Measurements from ENCODE around the gene LCN15.

Gene LCN15

GRCh38 chr9:136794281-136794999, 30.1 kb upstream of the LCN15 start:
- no peak overlapping the region for H3K4me3 ChIP-seq (ENCODE audit: severe bottlenecking)
- no peak for TF ChIP-seq CTCF (IDR thresholded peaks at IDR 0.05; ENCODE audit: poor library complexity, severe bottlenecking)
- peaks cover 10% of the 10 kb centered on the region for H3K4me1 ChIP-seq (ENCODE audit: insufficient read depth, poor library complexity, severe bottlenecking)
- H3K9me3 ChIP-seq (ENCODE audit: severe bottlenecking), result no peaks in the 10 kb centered on the region
- no peak overlapping the region for H3K27ac ChIP-seq (ENCODE audit: poor library complexity, severe bottlenecking)
- no peak for ATAC-seq (ENCODE audit: low read depth)
- peaks cover 33% of the 10 kb centered on the region for H3K27me3 ChIP-seq (ENCODE audit: insufficient read depth, poor library complexity, severe bottlenecking)
- DNase-seq (ENCODE audit: low spot score), result no peak
- H3K36me3 ChIP-seq (ENCODE audit: low read depth), result peaks cover 14% of the 10 kb centered on the region

- Histone ChIP-seq H3K36me3 (ENCODE audit: low read depth) (peaks cover 14% of the 10 kb centered on the region), H3K27me3 (ENCODE audit: insufficient read depth, poor library complexity, severe bottlenecking) (peaks cover 22% of the 10 kb centered on the region), H3K4me1 (ENCODE audit: insufficient read depth, poor library complexity, severe bottlenecking) (peaks cover 9% of the 10 kb centered on the region), H3K27ac (ENCODE audit: poor library complexity, severe bottlenecking) (no peak overlapping the region), H3K4me3 (ENCODE audit: severe bottlenecking) (no peak overlapping the region), H3K9me3 (ENCODE audit: severe bottlenecking) (no peaks in the 10 kb centered on the region)
- no peak for TF ChIP-seq CTCF (IDR thresholded peaks at IDR 0.05; ENCODE audit: poor library complexity, severe bottlenecking)
- ATAC-seq (ENCODE audit: low read depth) (no peak), DNase-seq (ENCODE audit: low spot score) (no peak)
Observed at GRCh38 chr9:136793086-136793946, 29.0 kb upstream of the LCN15 start.

- Histone ChIP-seq H3K36me3 (ENCODE audit: low read depth) (peaks cover 14% of the 10 kb centered on the region), H3K4me1 (ENCODE audit: insufficient read depth, poor library complexity, severe bottlenecking) (peaks cover 9% of the 10 kb centered on the region), H3K27me3 (ENCODE audit: insufficient read depth, poor library complexity, severe bottlenecking) (peaks cover 14% of the 10 kb centered on the region), H3K27ac (ENCODE audit: poor library complexity, severe bottlenecking) (no peak overlapping the region), H3K9me3 (ENCODE audit: severe bottlenecking) (no peaks in the 10 kb centered on the region), H3K4me3 (ENCODE audit: severe bottlenecking) (peak overlapping the region; percentile 61)
- DNase-seq (ENCODE audit: low spot score) (no peak), ATAC-seq (ENCODE audit: low read depth) (no peak)
- TF ChIP-seq CTCF (IDR thresholded peaks at IDR 0.05; ENCODE audit: poor library complexity, severe bottlenecking), result no peak
Observed at GRCh38 chr9:136792321-136793085, 28.2 kb upstream of the LCN15 start.

GRCh38 chr9:136791516-136792276, 27.4 kb upstream of the LCN15 start:
- peaks cover 7% of the 10 kb centered on the region for H3K27me3 ChIP-seq (ENCODE audit: insufficient read depth, poor library complexity, severe bottlenecking)
- DNase-seq (ENCODE audit: low spot score) (no peak), ATAC-seq (ENCODE audit: low read depth) (peak; percentile 63)
- no peaks in the 10 kb centered on the region for H3K9me3 ChIP-seq (ENCODE audit: severe bottlenecking)
- TF ChIP-seq CTCF (IDR thresholded peaks at IDR 0.05; ENCODE audit: poor library complexity, severe bottlenecking), result peak; percentile 98
- H3K36me3 ChIP-seq (ENCODE audit: low read depth), result peaks cover 14% of the 10 kb centered on the region
- peaks cover 9% of the 10 kb centered on the region for H3K4me1 ChIP-seq (ENCODE audit: insufficient read depth, poor library complexity, severe bottlenecking)
- H3K27ac ChIP-seq (ENCODE audit: poor library complexity, severe bottlenecking), result peak overlapping the region; percentile 51
- H3K4me3 ChIP-seq (ENCODE audit: severe bottlenecking), result peak overlapping the region; percentile 61
